DOHH2 (cell line): ENCODE data around the gene MAPK6.

ENCODE experiments used
- CTCF ChIP-seq: fragments of 200-600 bp; sonication (generic); IDR thresholded peaks from one replicate; pipeline ENCODE4 v1.5.1; 2014; ENCODE audit warnings: antibody characterized with exemption, mild to moderate bottlenecking, low read depth, low read length; ENCODE audit not compliant: poor library complexity, severe bottlenecking
- EZH2phosphoT487 ChIP-seq: fragments of 200-600 bp; sonication (generic); IDR thresholded peaks from 2 replicates; pipeline ENCODE4 v1.6.1; 2017; ENCODE audit warnings: borderline replicate concordance, mild to moderate bottlenecking, antibody characterized with exemption, low read length, moderate library complexity, mixed read lengths

- TF ChIP-seq CTCF (no peak), EZH2phosphoT487 (no peak)
Observed at GRCh38 chr15:52030010-52030409, 11.0 kb downstream of the MAPK6 start.
